Ramos (cell line): ENCODE measurements around the gene ALOX15B.

Source experiments
- in situ Hi-C: fragments of 300-500 bp; cut with MboI; formaldehyde crosslinking; loops from one replicate; pipeline ENCODE4 v1.14.3; 2022; ENCODE audit warnings: low sequenced_read_pairs; ENCODE audit not compliant: unreplicated experiment

ALOX15B gene

GRCh38 chr17:8075574-8076342 is 36.9 kb downstream of the ALOX15B start:
- in situ Hi-C loops, result loop anchor here (10.0 kb wide), 1 partner anchor 229 kb away; no protein-coding TSS in a partner anchor

GRCh38 chr17:8076502-8077266 is 37.8 kb downstream of the ALOX15B start:
- in situ Hi-C loops, result loop anchor here (10.0 kb wide), 1 partner anchor 228 kb away; no protein-coding TSS in a partner anchor

GRCh38 chr17:8077939-8078338 is 39.1 kb downstream of the ALOX15B start:
- in situ Hi-C loops, result loop anchor here (10.0 kb wide), 1 partner anchor 227 kb away; no protein-coding TSS in a partner anchor

GRCh38 chr17:8079291-8080207 is 40.7 kb downstream of the ALOX15B start:
- in situ Hi-C loops, result loop anchor here (10.0 kb wide), 1 partner anchor 225 kb away; no protein-coding TSS in a partner anchor

GRCh38 chr17:8080208-8080798 is 41.4 kb downstream of the ALOX15B start:
- in situ Hi-C loops, result no loop called here

- in situ Hi-C loops, result no loop called here
Measured at GRCh38 chr17:8080799-8081219, 42.0 kb downstream of the ALOX15B start.

- in situ Hi-C loops, result no loop called here
Measured at GRCh38 chr17:8081876-8082275, 43.0 kb downstream of the ALOX15B start.

GRCh38 chr17:8082292-8082691 is 43.4 kb downstream of the ALOX15B start:
- in situ Hi-C loops, result no loop called here

- in situ Hi-C loops, result no loop called here
Measured at GRCh38 chr17:8084250-8084649, 45.4 kb downstream of the ALOX15B start.

- in situ Hi-C loops, result no loop called here
Measured at GRCh38 chr17:8087075-8087951, 48.5 kb downstream of the ALOX15B start, which contains the start of gene ALOX12B. Gene ALOX12B (minus strand): TSS chr17:8087716. CDS start chr17:8087442, 274 bp downstream.

GRCh38 chr17:8087952-8088230 is 49.0 kb downstream of the ALOX15B start:
- in situ Hi-C loops, result no loop called here

GRCh38 chr17:8089728-8090127 is 50.9 kb downstream of the ALOX15B start:
- in situ Hi-C loops, result no loop called here

- in situ Hi-C loops, result no loop called here
Measured at GRCh38 chr17:8091033-8091687, 52.3 kb downstream of the ALOX15B start.

- in situ Hi-C loops, result no loop called here
Measured at GRCh38 chr17:8095361-8095760, 56.5 kb downstream of the ALOX15B start.

GRCh38 chr17:8096541-8096940 is 57.7 kb downstream of the ALOX15B start:
- in situ Hi-C loops, result no loop called here
